ENCODE data around the gene TRPM2. TPM values are rescaled to one million over a fixed set of nuclear protein-coding genes. Genes with fewer than 3 reads are reported as not detected.

The TRPM2 gene
- total and polyA plus RNA-seq, 2 donors (not counting 3 experiments of a cell fraction or from before 2014, with no cell fraction given) = not detected

GRCh38 chr21:44314561-44314960 lies 38.9 kb upstream of the TRPM2 start:
- no peak overlapping the region for H2AFZ ChIP-seq (ENCODE audit: low read depth, low read length)

More at GRCh38 chr21:44314561-44314960, 38.9 kb upstream of the TRPM2 start:
- ChIA-PET POLR2A (no interaction called here), CTCF (no interaction called here)
- intact Hi-C loops (cut with micrococcal nuclease) = no loop called here
- no peak for FAIRE-seq
- Histone ChIP-seq H3K79me2 (ENCODE audit: control insufficient read depth, insufficient read depth, low read length) (no peaks in the 10 kb centered on the region), H3K27ac (ENCODE audit: insufficient read depth, low read depth, low read length) (no peak overlapping the region), H3K4me2 (ENCODE audit: insufficient read depth, low read length) (no peak overlapping the region), H3K36me3 (ENCODE audit: control insufficient read depth in 2 of 2, extremely low read depth in 1 of 2, insufficient read depth in 2 of 2, low read length in 2 of 2) (peaks cover 13 to 68% of the 10 kb centered on the region in 2 experiments), H3K9me3 (replicated peaks; ENCODE audit: control insufficient read depth, insufficient read depth, low read length) (no peaks in the 10 kb centered on the region), H3K9ac (replicated peaks; ENCODE audit: extremely low read depth, insufficient read depth, low read length) (no peak overlapping the region), H4K20me1 (replicated peaks; ENCODE audit: control insufficient read depth, extremely low read depth, insufficient read depth, low read length) (no peaks in the 10 kb centered on the region), H3K9me1 (replicated peaks; ENCODE audit: control insufficient read depth, extremely low read depth, insufficient read depth, low read length) (no peaks in the 10 kb centered on the region), H3K4me1 (ENCODE audit: control insufficient read depth, extremely low read depth, insufficient read depth, low read length) (no peaks in the 10 kb centered on the region), H3K27me3 (ENCODE audit: control insufficient read depth in 2 of 2, insufficient read depth in 2 of 2, low read length in 2 of 2) (no peaks in the 10 kb centered on the region), H3K4me3 (replicated peaks in 1 of 3; ENCODE audit: insufficient read depth in 1 of 3, low read depth in 1 of 3, low read length in 3 of 3) (no peak overlapping the region)
- TF ChIP-seq JUN (IDR thresholded peaks at IDR 0.05; ENCODE audit: borderline replicate concordance, insufficient read depth, insufficient read length, low read depth) (no peak), EZH2 (IDR thresholded peaks at IDR 0.05; ENCODE audit: borderline replicate concordance, low read depth, low read length, severe bottlenecking) (no peak), POLR2A (IDR thresholded peaks at IDR 0.05; ENCODE audit: low read depth, low read length) (no peak), POLR2AphosphoS5 (IDR thresholded peaks at IDR 0.05; ENCODE audit: insufficient read depth, low read depth, low read length) (no peak), MYC (IDR thresholded peaks at IDR 0.05; ENCODE audit: low read depth, low read length) (no peak), GATA2 (IDR thresholded peaks at IDR 0.05; ENCODE audit: insufficient read depth, insufficient read length, low read depth, low read length) (no peak), MAX (IDR thresholded peaks at IDR 0.05; ENCODE audit: insufficient read depth, insufficient read length) (no peak), CTCF (IDR thresholded peaks at IDR 0.05; ENCODE audit: extremely low read depth in 1 of 2, insufficient read depth in 1 of 2, low read depth in 1 of 2, low read length in 2 of 2) (no peak)
- DNase-seq (ENCODE audit: low read depth, low spot score) = no peak
- dilution Hi-C loops (cut with MboI; ENCODE audit: extremely low pct_ligation_motif_present, low sequenced_read_pairs) = no loop called here
- BruUV-seq (replicated peaks) = no TSS peak

All from endothelial cell of umbilical vein (primary cell).